ENCODE results near the gene CASZ1. TPM values are rescaled to one million over a fixed set of nuclear protein-coding genes. Genes with fewer than 3 reads are reported as not detected.
A peak's percentile ranks its signal among the peaks of the same experiment; 100 is the strongest.

The CASZ1 gene
- total RNA-seq, 1 donor from 2014 or later, result 63.6 TPM

DNA sequence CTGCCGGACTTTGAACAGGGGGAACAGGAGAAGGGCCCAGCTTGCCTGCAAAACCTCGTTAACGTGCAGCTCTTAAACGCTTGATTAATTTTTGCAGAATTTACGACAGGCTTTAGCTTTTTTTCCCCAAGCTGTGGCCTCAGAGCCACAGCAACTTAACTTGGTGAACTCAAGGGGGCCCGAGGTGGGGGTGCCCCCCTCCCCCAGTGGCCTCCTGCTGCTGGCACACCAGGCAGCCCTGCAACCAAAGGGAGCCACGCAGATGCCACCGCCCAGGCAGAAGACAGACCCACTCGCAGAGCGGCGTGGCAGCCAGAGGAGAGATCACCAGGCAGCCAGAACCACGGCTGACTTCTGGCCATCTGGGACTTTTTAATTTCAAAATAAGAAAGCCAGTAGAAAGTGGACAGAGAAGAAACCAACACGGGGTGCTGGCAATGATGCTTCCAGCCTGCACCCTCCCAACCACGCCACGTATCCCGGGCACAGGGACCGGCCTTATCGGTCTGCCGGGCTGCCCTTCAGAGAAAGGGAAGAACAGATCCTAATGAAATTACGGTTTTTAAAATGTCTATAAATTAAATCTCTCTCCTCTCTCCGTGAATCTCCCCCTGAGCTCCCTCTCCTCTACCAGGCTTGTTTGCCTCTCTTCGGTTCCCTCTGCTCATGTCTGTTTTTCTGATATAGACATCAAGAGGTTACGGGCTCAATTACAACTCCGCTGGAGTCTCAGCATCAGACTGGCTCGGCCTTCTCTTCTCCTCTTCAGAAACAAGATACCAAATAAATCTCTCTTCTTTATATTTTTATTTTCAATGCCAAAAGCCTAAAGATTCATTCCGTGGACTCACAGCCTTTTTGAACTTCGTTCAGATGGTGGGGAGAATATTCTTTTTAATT lies 6.4 kb downstream of the CASZ1 start:
- no peaks in the 10 kb centered on the region for H3K9me3 ChIP-seq
- H3K36me3 ChIP-seq, result no peaks in the 10 kb centered on the region
- no peak overlapping the region for H3K27ac ChIP-seq
- ATAC-seq (no peak), DNase-seq (no peak)
- no peak overlapping the region for H3K4me3 ChIP-seq
- H3K27me3 ChIP-seq, result peaks cover 6% of the 10 kb centered on the region
- TF ChIP-seq, protein P1, sequence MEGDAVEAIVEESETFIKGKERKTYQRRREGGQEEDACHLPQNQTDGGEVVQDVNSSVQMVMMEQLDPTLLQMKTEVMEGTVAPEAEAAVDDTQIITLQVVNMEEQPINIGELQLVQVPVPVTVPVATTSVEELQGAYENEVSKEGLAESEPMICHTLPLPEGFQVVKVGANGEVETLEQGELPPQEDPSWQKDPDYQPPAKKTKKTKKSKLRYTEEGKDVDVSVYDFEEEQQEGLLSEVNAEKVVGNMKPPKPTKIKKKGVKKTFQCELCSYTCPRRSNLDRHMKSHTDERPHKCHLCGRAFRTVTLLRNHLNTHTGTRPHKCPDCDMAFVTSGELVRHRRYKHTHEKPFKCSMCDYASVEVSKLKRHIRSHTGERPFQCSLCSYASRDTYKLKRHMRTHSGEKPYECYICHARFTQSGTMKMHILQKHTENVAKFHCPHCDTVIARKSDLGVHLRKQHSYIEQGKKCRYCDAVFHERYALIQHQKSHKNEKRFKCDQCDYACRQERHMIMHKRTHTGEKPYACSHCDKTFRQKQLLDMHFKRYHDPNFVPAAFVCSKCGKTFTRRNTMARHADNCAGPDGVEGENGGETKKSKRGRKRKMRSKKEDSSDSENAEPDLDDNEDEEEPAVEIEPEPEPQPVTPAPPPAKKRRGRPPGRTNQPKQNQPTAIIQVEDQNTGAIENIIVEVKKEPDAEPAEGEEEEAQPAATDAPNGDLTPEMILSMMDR (IDR thresholded peaks at IDR 0.05), result no peak
- intact Hi-C loops (cut with DNase I), result no loop called here
- H3K4me1 ChIP-seq, result peaks cover 10% of the 10 kb centered on the region

DNA sequence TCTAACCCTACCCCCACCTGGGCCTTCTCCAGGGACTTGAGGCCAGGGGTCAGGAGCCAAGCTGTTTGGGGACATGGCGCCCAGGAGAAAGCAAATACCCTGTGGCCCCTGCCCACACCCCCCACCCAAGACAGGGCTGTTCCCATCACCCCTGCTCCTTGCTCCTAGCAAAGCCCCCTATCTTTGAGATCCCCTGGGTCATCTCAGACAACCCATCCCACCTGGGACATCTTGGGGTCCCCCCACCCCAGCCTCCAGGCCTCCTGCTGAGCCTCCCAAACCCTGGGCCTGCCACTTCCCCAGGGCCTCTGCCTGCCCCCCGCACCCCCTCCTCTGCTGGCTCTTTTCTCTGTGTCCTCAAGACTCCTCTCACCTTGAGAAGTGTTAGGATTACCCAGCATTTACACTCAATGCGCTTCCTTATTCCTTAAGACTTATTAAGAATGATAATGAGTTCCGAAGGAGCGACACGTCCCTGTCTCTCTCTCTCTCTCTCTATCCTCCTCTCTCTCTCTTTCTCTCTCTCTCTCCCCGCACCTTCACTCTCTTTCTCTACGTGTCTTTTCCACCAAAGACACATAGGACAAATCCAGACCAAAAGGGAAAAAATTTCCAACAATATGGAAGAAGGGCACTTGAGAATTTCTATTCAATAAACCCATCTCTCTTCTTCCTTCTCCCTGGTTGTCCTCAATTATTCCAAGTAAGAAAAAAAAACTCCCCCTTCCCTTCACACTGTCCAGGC lies 7.2 kb downstream of the CASZ1 start:
- TF ChIP-seq, protein P1 (IDR thresholded peaks at IDR 0.05), result no peak
- intact Hi-C loops (cut with DNase I), result no loop called here
- Histone ChIP-seq H3K36me3 (no peaks in the 10 kb centered on the region), H3K4me3 (no peak overlapping the region), H3K4me1 (peaks cover 10% of the 10 kb centered on the region), H3K9me3 (no peaks in the 10 kb centered on the region), H3K27ac (no peak overlapping the region), H3K27me3 (peaks cover 4% of the 10 kb centered on the region)
- ATAC-seq, result no peak
- no peak for DNase-seq

- H3K4me3 ChIP-seq, result no peak overlapping the region
- H3K9me3 ChIP-seq, result no peaks in the 10 kb centered on the region
- TF ChIP-seq, protein P1 (IDR thresholded peaks at IDR 0.05), result peak; percentile 36
- no peak overlapping the region for H3K27ac ChIP-seq
- peak; percentile 77 for ATAC-seq
- peaks cover 10% of the 10 kb centered on the region for H3K4me1 ChIP-seq
- H3K27me3 ChIP-seq, result peaks cover 4% of the 10 kb centered on the region
- intact Hi-C loops (cut with DNase I), result no loop called here
- DNase-seq, result peak; percentile 73
- no peaks in the 10 kb centered on the region for H3K36me3 ChIP-seq
Measured at GRCh38 chr1:10788592-10789006, 7.8 kb downstream of the CASZ1 start.

- DNase-seq (no peak), ATAC-seq (no peak)
- no peaks in the 10 kb centered on the region for H3K36me3 ChIP-seq
- H3K27me3 ChIP-seq, result peaks cover 4% of the 10 kb centered on the region
- H3K4me1 ChIP-seq, result peaks cover 7% of the 10 kb centered on the region
- H3K9me3 ChIP-seq, result no peaks in the 10 kb centered on the region
- TF ChIP-seq, protein P1 (IDR thresholded peaks at IDR 0.05), result no peak
- no peak overlapping the region for H3K27ac ChIP-seq
- no peak overlapping the region for H3K4me3 ChIP-seq
- intact Hi-C loops (cut with DNase I), result no loop called here
Measured at GRCh38 chr1:10787286-10787685, 9.2 kb downstream of the CASZ1 start.

DNA sequence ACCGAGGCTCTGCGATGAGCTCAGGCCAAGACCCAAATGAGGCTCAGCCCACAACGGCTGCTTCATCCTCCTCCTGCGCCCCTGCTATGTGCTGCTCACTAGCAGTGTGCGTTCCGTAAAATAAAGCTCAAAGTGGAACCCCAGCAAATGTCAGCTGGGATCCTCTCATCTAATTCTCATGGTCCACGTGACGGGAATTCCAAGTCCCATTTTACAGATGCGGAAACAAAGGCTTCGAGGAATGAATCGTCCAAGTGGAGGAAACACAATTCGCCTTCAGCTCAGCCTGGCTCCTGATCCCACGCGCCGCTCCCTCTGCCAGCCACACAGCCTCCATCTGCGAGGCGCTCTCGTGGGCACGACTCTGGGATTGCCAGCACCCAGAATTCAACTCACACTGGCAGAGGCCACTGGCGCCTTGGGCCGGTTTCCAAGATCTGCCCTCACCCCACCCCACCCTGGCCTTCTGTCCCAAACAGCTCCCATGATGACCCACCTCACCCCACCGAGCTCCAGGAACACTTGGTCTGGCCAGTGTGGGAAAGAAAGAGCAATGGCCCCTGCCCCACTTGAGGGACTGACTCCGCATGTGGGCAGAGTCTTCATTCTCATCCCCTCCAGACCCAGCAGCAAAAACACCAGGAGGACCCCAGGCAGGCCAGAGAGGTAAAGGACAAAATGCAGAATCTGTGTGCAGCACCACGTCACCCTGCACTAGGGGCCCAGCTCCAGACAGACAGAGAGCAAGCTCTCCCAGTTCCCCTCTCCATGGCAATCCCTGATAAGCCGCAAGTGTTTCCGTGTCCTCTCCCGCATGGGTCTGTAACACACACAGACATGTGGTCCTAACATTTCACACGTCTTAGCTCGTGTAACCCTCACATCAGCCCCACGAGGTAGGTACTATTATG lies 10.5 kb downstream of the CASZ1 start:
- peaks cover 4% of the 10 kb centered on the region for H3K27me3 ChIP-seq
- H3K4me1 ChIP-seq, result peaks cover 1% of the 10 kb centered on the region
- intact Hi-C loops (cut with DNase I), result no loop called here
- TF ChIP-seq, protein P1 (IDR thresholded peaks at IDR 0.05), result no peak
- no peak for DNase-seq
- no peaks in the 10 kb centered on the region for H3K9me3 ChIP-seq
- ATAC-seq, result no peak
- no peaks in the 10 kb centered on the region for H3K36me3 ChIP-seq
- no peak overlapping the region for H3K27ac ChIP-seq
- no peak overlapping the region for H3K4me3 ChIP-seq
